ENCODE data around the gene MYO3B. TPM values are rescaled to one million over a fixed set of nuclear protein-coding genes. Genes with fewer than 3 reads are reported as not detected.

The MYO3B gene
- total RNA-seq, 1 donor from 2014 or later, result not detected

DNA sequence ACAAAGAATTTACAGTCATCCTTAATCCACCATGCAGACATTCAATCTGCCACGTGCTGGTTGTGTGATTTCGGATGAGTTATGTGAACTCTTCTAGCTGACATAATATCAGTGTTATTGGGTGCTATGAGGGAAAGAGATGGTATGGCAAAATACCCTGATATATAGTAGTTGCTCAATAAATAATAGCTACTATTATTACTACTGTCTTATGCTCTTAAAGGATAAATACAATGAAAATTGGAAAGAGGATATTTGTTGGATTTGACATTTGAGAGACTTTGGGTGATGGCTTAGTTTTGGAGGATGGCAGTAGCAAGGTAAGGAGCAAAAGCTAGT is 86.5 kb downstream of the MYO3B start:
- Mint-ChIP-seq H3K9me3 (ENCODE audit: low read depth) (peaks cover 37% of the 10 kb centered on the region), H3K36me3 (ENCODE audit: insufficient read depth) (peaks cover 2% of the 10 kb centered on the region)

DNA sequence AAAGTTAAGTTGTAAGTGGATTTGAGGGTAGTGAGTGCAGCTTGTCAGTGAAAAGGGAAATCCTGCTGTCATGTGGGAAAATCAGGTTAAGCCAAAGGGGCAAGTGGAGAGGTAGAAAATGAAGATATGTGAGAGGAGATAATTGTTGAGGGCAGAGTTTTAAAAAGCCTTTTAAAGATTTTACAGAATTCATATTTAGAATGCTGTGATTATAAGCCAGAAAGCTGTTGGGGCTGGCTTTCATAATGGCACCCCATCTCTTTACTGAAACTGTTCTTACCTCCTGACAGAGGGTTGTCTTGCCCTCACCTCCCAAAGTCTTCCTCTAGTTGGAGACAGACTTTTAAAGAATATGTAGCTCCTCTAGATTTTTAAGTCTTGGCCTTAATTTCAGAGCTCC is 86.9 kb downstream of the MYO3B start:
- TF ChIP-seq, protein P1, sequence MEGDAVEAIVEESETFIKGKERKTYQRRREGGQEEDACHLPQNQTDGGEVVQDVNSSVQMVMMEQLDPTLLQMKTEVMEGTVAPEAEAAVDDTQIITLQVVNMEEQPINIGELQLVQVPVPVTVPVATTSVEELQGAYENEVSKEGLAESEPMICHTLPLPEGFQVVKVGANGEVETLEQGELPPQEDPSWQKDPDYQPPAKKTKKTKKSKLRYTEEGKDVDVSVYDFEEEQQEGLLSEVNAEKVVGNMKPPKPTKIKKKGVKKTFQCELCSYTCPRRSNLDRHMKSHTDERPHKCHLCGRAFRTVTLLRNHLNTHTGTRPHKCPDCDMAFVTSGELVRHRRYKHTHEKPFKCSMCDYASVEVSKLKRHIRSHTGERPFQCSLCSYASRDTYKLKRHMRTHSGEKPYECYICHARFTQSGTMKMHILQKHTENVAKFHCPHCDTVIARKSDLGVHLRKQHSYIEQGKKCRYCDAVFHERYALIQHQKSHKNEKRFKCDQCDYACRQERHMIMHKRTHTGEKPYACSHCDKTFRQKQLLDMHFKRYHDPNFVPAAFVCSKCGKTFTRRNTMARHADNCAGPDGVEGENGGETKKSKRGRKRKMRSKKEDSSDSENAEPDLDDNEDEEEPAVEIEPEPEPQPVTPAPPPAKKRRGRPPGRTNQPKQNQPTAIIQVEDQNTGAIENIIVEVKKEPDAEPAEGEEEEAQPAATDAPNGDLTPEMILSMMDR (IDR thresholded peaks at IDR 0.05; ENCODE audit: unreplicated experiment), result no peak
- H3K27ac Mint-ChIP-seq, result no peak overlapping the region
- H3K27me3 Mint-ChIP-seq, result no peaks in the 10 kb centered on the region
- no peak overlapping the region for H3K4me3 Mint-ChIP-seq (ENCODE audit: low read depth)
- H3K4me1 Mint-ChIP-seq (ENCODE audit: low read depth), result no peaks in the 10 kb centered on the region
- no peak for DNase-seq (ENCODE audit: low spot score, unreplicated experiment)
- H3K36me3 Mint-ChIP-seq (ENCODE audit: insufficient read depth), result peaks cover 2% of the 10 kb centered on the region
- peaks cover 37% of the 10 kb centered on the region for H3K9me3 Mint-ChIP-seq (ENCODE audit: low read depth)

More for the DNA sequence above, 86.5 kb downstream of the MYO3B start:
- TF ChIP-seq, protein P1 (IDR thresholded peaks at IDR 0.05; ENCODE audit: unreplicated experiment), result no peak
- DNase-seq (ENCODE audit: low spot score, unreplicated experiment), result no peak
- no peak overlapping the region for H3K4me3 Mint-ChIP-seq (ENCODE audit: low read depth)
- H3K27me3 Mint-ChIP-seq, result no peaks in the 10 kb centered on the region
- H3K27ac Mint-ChIP-seq, result no peak overlapping the region
- no peaks in the 10 kb centered on the region for H3K4me1 Mint-ChIP-seq (ENCODE audit: low read depth)

DNA sequence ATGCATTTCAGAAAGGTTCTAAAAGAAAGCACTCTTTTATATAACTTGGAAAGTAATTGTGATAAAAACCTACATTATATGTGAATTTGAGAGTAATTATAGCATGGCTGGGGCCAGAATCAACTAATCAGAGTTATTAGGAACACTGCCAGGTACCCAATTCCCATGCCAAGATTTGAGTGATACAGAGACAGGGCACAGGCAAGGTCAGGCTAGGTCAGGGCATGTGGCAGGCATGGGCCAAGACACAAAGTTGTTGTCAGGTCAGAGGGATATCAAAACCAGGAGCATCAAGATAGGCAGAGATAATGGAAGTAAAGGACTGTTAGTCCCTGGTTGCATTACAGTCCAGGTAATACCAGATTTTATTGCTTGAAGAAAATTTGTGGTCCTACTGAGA is 87.4 kb downstream of the MYO3B start:
- no peak for DNase-seq (ENCODE audit: low spot score, unreplicated experiment)
- peaks cover 2% of the 10 kb centered on the region for H3K36me3 Mint-ChIP-seq (ENCODE audit: insufficient read depth)
- H3K9me3 Mint-ChIP-seq (ENCODE audit: low read depth), result peaks cover 35% of the 10 kb centered on the region
- H3K27ac Mint-ChIP-seq, result no peak overlapping the region
- no peaks in the 10 kb centered on the region for H3K27me3 Mint-ChIP-seq
- H3K4me1 Mint-ChIP-seq (ENCODE audit: low read depth), result no peaks in the 10 kb centered on the region
- TF ChIP-seq, protein P1 (IDR thresholded peaks at IDR 0.05; ENCODE audit: unreplicated experiment), result no peak
- H3K4me3 Mint-ChIP-seq (ENCODE audit: low read depth), result no peak overlapping the region

DNA sequence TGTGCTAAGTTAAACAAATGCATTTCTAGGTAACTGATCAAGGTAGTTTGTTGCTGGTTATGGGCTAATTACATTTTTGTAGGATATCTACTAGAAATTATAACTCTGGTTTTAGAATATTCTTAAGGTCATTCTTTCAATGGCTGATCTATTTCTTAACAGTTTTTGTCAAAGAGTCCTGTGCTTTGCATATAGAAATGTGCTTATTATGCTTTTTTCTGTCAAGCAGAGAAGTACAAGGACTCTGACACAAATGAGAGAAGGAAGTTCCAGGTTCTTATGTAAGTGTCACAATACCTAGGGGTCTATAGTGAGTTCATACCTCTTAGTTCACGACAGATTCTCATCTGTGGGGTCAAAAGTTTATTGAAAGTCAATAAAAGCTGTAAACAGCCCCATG is 88.4 kb downstream of the MYO3B start:
- no peak overlapping the region for H3K27ac Mint-ChIP-seq
- no peaks in the 10 kb centered on the region for H3K4me1 Mint-ChIP-seq (ENCODE audit: low read depth)
- H3K4me3 Mint-ChIP-seq (ENCODE audit: low read depth), result no peak overlapping the region
- H3K36me3 Mint-ChIP-seq (ENCODE audit: insufficient read depth), result peaks cover 2% of the 10 kb centered on the region
- TF ChIP-seq, protein P1 (IDR thresholded peaks at IDR 0.05; ENCODE audit: unreplicated experiment), result no peak
- no peak for DNase-seq (ENCODE audit: low spot score, unreplicated experiment)
- H3K9me3 Mint-ChIP-seq (ENCODE audit: low read depth), result peaks cover 30% of the 10 kb centered on the region
- H3K27me3 Mint-ChIP-seq, result no peaks in the 10 kb centered on the region

DNA sequence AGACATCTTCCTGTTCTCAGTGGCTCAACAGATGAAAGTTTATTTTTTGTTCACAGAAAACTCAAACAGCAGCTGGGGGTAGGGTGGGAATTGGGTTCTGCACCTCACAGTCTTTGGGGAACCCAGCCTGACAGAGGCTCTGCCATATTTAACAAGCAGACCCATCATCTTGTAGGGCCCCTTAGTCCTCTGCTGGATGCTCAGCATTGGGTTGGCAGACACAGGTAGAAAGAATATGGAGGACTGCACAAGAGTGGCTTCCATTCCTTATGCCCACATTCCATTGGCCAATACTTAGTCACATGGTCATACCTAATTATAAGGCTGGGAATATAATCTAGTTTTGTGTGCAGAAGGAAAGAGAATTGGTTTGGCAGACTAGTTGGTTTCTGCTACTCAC is 89.1 kb downstream of the MYO3B start:
- Mint-ChIP-seq H3K27me3 (no peaks in the 10 kb centered on the region), H3K4me3 (ENCODE audit: low read depth) (no peak overlapping the region), H3K36me3 (ENCODE audit: insufficient read depth) (peaks cover under 1% of the 10 kb centered on the region), H3K27ac (no peak overlapping the region), H3K4me1 (ENCODE audit: low read depth) (no peaks in the 10 kb centered on the region), H3K9me3 (ENCODE audit: low read depth) (peaks cover 24% of the 10 kb centered on the region)
- DNase-seq (ENCODE audit: low spot score, unreplicated experiment), result no peak
- TF ChIP-seq, protein P1 (IDR thresholded peaks at IDR 0.05; ENCODE audit: unreplicated experiment), result no peak

All from progenitor cell of endocrine pancreas (in vitro differentiated cells).